ENCODE measurements around the gene OTOA. TPM values are rescaled to one million over a fixed set of nuclear protein-coding genes. Genes with fewer than 3 reads are reported as not detected.
A peak's percentile ranks its signal among the peaks of the same experiment; 100 is the strongest.

The OTOA gene
- total and polyA plus RNA-seq, 2 of the 13 experiments (the other 11 are each of a cell fraction or from before 2014, with no cell fraction given): 0.05 to 0.15 TPM

DNA sequence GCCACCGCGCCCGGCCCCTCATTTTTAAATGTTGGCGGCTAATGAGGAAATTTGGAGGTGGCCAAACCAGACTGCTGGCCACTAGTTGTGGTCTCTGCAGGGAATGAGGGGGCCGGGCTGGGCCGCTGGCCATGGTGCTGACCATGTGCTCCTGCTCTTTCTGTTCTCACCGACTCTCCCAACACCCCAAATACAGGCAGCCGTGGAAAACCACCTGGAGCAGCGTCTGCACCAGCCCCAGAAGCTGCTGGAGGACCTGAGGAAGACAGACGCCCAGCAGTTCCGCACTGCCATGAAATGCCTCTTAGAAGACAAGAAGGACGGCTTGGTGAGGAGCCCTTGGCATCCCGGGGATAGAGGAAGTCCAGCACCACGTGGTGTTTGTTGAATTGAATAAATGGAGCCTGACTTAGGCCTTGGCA lies 21.3 kb downstream of the OTOA start (continued):
- no peak for TF ChIP-seq ATF5 (CRISPR knock-in tag; IDR thresholded peaks at IDR 0.05; ENCODE audit: low read depth)
- TF ChIP-seq KLF15 (CRISPR knock-in tag; IDR thresholded peaks at IDR 0.05; ENCODE audit: borderline replicate concordance): 0 out of 2 replicates have a peak, but pooled peaks have one; percentile 43
- TF ChIP-seq TCF7L2 (IDR thresholded peaks at IDR 0.05; ENCODE audit: low read depth, low read length): no peak
- TF ChIP-seq ARNTL (CRISPR knock-in tag; IDR thresholded peaks at IDR 0.05): 0 out of 2 replicates have a peak, but pooled peaks have one; percentile 38
- TF ChIP-seq SRY (CRISPR knock-in tag; IDR thresholded peaks at IDR 0.05): peak; percentile 74; the same call in 1 of the 2 replicates
- no peak for TF ChIP-seq TBX2 (CRISPR knock-in tag; IDR thresholded peaks at IDR 0.05; ENCODE audit: borderline replicate concordance)
- TF ChIP-seq ZSCAN31 (CRISPR knock-in tag; IDR thresholded peaks at IDR 0.05; ENCODE audit: low read depth): 0 out of 2 replicates have a peak, but pooled peaks have one; percentile 45
- TF ChIP-seq, protein P1, sequence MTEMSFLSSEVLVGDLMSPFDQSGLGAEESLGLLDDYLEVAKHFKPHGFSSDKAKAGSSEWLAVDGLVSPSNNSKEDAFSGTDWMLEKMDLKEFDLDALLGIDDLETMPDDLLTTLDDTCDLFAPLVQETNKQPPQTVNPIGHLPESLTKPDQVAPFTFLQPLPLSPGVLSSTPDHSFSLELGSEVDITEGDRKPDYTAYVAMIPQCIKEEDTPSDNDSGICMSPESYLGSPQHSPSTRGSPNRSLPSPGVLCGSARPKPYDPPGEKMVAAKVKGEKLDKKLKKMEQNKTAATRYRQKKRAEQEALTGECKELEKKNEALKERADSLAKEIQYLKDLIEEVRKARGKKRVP (CRISPR knock-in tag; IDR thresholded peaks at IDR 0.05): no peak
- TF ChIP-seq ZNF557 (CRISPR knock-in tag; IDR thresholded peaks at IDR 0.05): peak; percentile 68; the same call in 1 of the 2 replicates
- TF ChIP-seq MAX (IDR thresholded peaks at IDR 0.05): 0 out of 2 replicates have a peak, but pooled peaks have one; percentile 16
- TF ChIP-seq ERF (CRISPR knock-in tag; IDR thresholded peaks at IDR 0.05): peak; percentile 68
- no peak for TF ChIP-seq MATR3 (CRISPR knock-in tag; IDR thresholded peaks at IDR 0.05)
- TF ChIP-seq, protein P2, sequence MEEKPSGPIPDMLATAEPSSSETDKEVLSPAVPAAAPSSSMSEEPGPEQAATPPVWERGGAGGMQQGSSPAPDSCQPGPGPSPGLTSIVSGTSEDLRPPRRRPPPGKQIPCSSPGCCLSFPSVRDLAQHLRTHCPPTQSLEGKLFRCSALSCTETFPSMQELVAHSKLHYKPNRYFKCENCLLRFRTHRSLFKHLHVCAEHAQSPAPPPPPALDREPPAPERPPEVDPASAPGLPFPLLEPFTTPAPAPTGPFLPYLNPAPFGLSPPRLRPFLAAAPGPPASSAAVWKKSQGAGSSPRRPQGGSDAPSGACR (CRISPR knock-in tag; IDR thresholded peaks at IDR 0.05): no peak
- peak; percentile 21; the same call in 1 of the 2 replicates for TF ChIP-seq KDM5B (CRISPR knock-in tag; IDR thresholded peaks at IDR 0.05; ENCODE audit: borderline replicate concordance)
- 0 out of 2 replicates have a peak, but pooled peaks have one; percentile 32 for TF ChIP-seq TFE3 (CRISPR knock-in tag; IDR thresholded peaks at IDR 0.05)
- TF ChIP-seq, protein P3, sequence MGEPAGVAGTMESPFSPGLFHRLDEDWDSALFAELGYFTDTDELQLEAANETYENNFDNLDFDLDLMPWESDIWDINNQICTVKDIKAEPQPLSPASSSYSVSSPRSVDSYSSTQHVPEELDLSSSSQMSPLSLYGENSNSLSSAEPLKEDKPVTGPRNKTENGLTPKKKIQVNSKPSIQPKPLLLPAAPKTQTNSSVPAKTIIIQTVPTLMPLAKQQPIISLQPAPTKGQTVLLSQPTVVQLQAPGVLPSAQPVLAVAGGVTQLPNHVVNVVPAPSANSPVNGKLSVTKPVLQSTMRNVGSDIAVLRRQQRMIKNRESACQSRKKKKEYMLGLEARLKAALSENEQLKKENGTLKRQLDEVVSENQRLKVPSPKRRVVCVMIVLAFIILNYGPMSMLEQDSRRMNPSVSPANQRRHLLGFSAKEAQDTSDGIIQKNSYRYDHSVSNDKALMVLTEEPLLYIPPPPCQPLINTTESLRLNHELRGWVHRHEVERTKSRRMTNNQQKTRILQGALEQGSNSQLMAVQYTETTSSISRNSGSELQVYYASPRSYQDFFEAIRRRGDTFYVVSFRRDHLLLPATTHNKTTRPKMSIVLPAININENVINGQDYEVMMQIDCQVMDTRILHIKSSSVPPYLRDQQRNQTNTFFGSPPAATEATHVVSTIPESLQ (CRISPR knock-in tag; conservative IDR thresholded peaks at IDR 0.05): 0 out of 2 replicates have a peak, but pooled peaks have one; percentile 53
- no peak for TF ChIP-seq POGZ (CRISPR knock-in tag; IDR thresholded peaks at IDR 0.05)
- TF ChIP-seq, protein P4, sequence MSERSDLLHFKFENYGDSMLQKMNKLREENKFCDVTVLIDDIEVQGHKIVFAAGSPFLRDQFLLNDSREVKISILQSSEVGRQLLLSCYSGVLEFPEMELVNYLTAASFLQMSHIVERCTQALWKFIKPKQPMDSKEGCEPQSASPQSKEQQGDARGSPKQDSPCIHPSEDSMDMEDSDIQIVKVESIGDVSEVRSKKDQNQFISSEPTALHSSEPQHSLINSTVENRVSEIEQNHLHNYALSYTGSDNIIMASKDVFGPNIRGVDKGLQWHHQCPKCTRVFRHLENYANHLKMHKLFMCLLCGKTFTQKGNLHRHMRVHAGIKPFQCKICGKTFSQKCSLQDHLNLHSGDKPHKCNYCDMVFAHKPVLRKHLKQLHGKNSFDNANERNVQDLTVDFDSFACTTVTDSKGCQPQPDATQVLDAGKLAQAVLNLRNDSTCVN (CRISPR knock-in tag; IDR thresholded peaks at IDR 0.05; ENCODE audit: borderline replicate concordance): peak; percentile 45; the same call in 1 of the 2 replicates
- no peak for TF ChIP-seq IRF1 (CRISPR knock-in tag; IDR thresholded peaks at IDR 0.05; ENCODE audit: low read depth)
- TF ChIP-seq ZNF12 (CRISPR knock-in tag; IDR thresholded peaks at IDR 0.05): 0 out of 2 replicates have a peak, but pooled peaks have one; percentile 21
- TF ChIP-seq SMAD3 (CRISPR knock-in tag; IDR thresholded peaks at IDR 0.05): peak; percentile 73; the same call in 1 of the 2 replicates
- no peak for TF ChIP-seq DMAP1 (CRISPR knock-in tag; IDR thresholded peaks at IDR 0.05)
